Activated CD8-positive, alpha-beta memory T cell treated with anti-CD3 and anti-CD28 coated beads for 36 hours (primary cell): ENCODE measurements around the gene NAGK. TPM values are rescaled to one million over a fixed set of nuclear protein-coding genes. Genes with fewer than 3 reads are reported as not detected.
"Not testable (repeated sequence)": the region's sequence is repeated elsewhere in the genome, so short reads cannot be mapped to it uniquely, and the experiment has no call there.

Experiments used
- CTCF ChIA-PET: fragments of 350-600 bp; sonication (Branson Sonifier 250); formaldehyde crosslinking; loops from one replicate; lab custom pipeline; 2021; ENCODE audit warnings: antibody characterized with exemption; lab: Charles Lee
- POLR2A ChIA-PET: fragments of 350-600 bp; sonication (Branson Sonifier 250); formaldehyde crosslinking; loops from one replicate; lab custom pipeline; 2021; ENCODE audit warnings: antibody characterized with exemption; lab: Charles Lee
- total RNA-seq, 2 experiments: library from RNA; stranded (reverse); gene quantifications; one replicate each; pipeline ENCODE4 v1.2.3, GENCODE V29; 2021

The NAGK gene
- 10 to 100 TPM; 58.9 to 67.9 TPM for total RNA-seq

DNA sequence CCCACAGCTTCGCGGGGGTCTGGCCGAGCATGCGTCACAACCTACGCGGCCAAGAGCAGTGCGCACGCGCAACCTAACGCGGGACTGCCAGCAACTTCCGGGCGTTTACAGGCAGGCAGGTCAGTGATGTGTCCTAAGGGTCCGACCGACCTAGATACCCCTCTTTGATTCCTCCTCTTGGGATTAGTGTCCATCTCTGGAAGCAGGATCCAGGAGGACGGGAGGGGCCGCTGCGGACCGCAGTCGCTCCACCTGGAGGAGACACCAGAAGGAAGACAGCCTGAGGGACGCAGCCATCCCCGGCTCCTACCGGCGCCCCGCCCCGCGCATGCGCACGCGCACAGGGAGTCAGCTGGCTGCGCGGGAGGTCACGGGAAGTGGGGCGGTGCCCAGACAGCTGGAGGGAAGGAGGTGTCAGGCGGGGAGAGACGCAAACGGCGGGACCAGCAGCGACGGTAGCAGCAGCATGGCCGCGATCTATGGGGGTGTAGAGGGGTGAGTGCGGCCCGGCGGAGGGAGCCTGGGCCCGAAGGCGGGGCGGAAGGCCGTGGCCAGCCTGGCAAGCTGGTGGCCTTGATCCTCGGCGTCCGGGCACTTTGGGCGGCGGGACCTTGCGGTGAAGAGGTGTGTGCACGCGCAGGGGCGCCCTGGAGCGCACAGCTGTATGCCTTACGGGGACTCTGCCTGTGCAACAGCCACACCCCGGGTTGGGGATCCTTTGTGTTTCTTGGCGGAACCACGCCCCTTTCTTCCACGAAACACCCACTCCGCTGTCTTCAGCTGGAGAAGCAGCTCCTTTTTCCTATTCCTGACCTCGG lies at the start of gene NAGK:
Gene NAGK (plus strand): TSS at position 431 of the 818 bp plus-strand sequence. CDS start 36 bp downstream, at position 467.
- ChIA-PET CTCF (interaction anchor here (1.3 kb wide), 1 partner anchor 62 kb away, joined by 6 read pairs; the partner anchor contains the start of genes MCEE and MPHOSPH10), POLR2A (interaction anchor here (0.7 to 2.1 kb wide), 2 partner anchors 62 to 263 kb away, joined by 3 to 12 read pairs; partner anchors contain the start of genes MCEE, MPHOSPH10 and ZNF638)

DNA sequence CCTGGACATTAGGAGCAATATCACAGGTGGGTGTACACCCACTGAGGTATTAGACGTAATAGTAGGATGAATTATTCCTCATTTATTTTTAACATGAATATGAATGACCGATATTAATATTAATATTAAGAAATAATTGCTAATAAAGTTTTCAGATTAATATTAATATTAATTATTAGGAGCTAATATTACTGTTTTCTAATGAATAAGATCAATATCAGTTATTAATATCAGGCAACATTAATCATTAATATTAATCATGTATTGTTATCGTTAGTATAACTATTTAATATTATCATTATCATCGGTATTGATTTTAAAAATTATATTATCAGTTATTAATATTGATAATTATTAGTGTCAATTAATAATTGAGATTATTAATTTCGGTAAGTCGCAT lies 48.5 kb upstream of the NAGK start:
- POLR2A ChIA-PET, CTCF ChIA-PET: not testable (repeated sequence)

GRCh38 chr2:71021394-71021793 lies 47.1 kb upstream of the NAGK start:
- CTCF ChIA-PET: interaction anchor here (1.2 kb wide), 1 partner anchor 20 kb away, joined by 3 read pairs; no protein-coding TSS in a partner anchor

DNA sequence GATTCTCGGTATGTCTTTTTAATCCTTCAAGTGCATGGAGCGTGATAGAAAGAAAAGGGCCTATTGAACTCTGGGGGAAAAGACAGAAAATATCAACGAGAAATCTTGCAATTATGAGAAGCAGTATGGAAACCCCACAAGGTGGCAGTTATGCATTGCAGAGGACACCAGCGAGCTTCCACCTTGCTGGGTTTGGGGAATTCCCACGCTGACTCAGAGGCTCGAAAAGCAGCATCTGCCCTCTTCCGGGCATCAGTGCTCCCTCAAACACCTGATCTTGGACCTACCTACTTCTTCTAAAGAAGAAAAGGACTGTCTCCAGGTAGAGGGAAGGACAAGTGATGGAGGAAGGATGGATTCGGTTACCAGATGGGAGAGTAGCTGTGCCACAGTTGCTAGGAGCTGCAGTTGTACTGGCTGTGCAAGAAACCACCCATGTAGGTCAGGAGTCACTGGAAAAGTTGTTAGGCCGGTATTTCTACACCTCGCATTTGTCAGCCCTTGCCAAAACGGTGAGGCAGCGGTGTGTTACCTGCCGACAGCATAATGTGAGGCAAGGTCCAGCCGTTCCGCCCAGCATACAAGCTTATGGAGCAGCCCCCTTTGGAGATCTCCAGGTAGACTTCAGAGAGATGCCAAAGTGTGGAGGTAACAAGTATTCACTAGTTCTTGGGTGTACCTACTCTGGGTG lies 44.8 kb upstream of the NAGK start:
- CTCF ChIA-PET, POLR2A ChIA-PET: not testable (repeated sequence)

More at GRCh38 chr2:71021394-71021793, 47.1 kb upstream of the NAGK start:
- POLR2A ChIA-PET: not testable (repeated sequence)

DNA sequence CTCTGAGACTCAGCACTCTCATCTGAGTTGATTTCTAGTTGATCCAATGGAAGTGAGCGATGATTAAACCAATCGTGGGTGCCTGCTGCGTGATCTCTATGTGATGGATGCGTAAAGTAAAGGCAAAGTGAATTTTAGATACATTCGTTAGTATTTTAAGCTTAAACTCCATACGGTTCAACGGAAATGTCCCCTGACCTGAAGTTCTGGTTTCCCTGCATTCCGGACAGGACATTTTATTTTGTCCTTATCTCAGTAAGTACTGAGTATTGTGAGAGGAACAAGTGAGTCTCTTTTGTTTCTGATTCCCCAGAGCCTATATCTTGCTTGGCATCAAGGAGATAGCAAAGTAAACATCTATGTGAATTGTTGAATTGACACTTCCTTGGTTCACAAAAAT lies 32.2 kb upstream of the NAGK start:
- CTCF ChIA-PET, POLR2A ChIA-PET: not testable (repeated sequence)

GRCh38 chr2:71042287-71042686 lies 26.2 kb upstream of the NAGK start:
- ChIA-PET POLR2A (no interaction called here), CTCF (no interaction called here)

DNA sequence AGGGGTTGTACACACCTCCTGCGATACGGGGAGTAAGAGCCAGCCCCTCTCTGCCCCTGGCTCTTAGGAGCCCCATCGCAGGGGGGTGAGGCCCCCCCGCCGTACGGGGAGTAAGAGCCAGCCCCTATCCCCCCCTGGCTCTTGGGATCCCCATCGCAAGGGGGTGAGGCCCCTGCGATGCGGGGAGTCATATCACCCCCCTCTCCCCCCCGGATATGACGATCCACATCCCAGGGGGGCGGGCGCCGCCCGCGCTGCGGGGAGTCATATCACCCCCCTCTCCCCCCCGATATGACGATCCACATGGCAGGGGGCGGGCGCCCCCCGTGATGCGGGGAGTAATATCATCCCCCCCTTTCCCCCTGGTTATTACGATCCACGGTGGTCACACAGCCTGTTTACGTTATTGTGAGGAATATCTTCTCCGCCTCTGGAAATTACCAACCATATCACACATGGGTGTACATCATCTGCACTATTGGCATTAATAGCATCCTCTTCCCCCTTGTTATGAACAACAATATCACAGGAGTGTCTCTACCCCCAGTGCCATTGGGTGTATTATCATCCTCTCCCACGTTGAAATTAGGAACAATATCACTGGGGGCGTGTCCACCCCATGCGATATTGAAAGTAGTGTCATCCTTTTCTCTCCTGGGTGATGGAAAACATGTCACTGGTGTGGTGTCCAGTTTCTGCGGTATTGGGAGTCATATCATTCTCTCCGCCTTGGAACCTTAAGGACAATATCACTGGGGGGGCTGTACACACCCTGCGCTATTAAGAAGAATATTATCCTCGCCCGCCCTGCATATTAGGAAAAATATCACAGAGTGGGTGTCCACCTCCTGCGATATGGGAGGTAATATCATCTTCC lies 24.7 kb upstream of the NAGK start:
- POLR2A ChIA-PET: no interaction called here
- CTCF ChIA-PET: no interaction called here

DNA sequence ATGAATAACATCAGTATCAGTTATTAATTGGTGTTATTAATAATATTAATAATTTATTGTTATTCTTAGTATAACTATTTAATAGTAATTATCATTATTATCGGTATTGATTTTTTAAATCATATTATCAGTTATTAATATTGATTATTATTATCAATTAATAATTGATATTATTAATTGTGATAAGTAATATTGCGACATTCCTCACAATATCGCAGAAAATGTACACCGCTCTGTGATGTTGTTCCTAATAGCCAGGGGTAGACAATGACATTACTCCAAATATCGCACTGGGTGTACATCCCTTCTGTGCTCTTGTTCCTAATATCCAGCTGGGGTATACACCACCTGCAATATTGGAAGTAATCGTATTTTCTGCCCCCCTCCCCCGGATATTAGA lies 23.3 kb upstream of the NAGK start:
- ChIA-PET POLR2A (no interaction called here), CTCF (no interaction called here)

DNA sequence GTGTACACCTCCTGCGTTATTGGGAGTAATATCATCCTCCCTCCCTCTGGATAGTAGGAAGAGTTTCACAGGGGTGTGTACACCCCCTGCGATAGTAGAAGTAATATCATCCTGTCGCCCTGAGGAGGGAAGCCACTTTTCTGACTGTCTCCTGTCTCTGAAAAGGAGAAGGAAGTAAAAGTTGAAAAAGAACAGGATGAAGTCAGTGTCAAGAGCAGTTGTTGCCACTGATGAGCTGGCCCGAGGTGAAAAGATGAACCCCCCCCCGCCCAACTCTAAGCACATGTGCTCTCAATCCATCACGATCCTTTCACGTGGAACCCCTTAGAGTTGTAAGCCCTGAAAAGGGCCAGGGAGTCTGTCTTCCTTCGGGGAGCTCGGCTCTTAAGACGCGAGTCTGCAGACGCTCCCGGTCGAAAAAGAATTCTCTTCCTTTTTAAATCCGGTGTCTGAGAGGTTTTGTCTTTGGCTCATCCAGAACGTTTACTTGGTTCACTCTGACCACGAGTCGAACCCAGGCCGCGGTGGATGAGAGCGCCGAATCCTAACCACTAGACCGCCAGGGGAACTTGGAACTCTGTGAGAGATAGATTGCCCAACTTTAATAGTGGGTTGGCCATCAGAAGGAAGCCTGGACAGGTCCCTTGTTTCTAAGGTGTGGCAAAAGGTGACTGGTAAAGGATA lies 22.4 kb upstream of the NAGK start:
- CTCF ChIA-PET: no interaction called here

GRCh38 chr2:71048096-71048495 lies 20.4 kb upstream of the NAGK start:
- POLR2A ChIA-PET: no interaction called here
- CTCF ChIA-PET: no interaction called here

More for the DNA sequence above, 22.4 kb upstream of the NAGK start:
- POLR2A ChIA-PET: interaction anchor here (0.6 kb wide), 1 partner anchor 60 kb away, joined by 3 read pairs; no protein-coding TSS in a partner anchor

DNA sequence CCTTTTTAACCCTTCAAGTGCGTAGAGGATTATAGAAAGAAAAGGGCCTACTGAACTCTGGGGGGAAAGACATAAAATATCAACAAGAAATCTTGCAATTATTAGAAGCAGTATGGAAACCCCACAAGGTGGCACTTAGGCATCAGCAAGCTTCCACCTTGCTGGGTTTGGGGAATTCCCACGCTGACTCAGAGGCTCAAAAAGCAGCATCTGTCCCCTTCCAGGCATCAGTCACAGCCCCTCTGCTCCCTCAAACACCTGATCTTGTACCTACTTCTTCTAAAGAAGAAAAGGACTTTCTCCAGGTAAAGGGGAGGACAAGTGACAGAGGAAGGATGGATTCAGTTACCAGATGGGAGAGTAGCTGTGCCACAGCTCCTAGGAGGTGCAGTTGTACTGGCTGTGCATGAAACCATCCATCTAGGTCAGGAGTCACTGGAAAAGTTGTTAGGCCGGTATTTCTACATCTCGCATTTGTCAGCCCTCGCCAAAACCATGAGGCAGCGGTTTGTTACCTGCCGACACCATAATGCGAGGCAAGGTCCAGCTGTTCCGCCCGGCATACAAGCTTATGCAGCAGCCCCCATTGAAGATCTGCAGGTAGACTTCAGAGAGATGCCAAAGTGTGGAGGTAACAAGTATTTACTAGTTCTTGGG lies 18.6 kb upstream of the NAGK start:
- POLR2A ChIA-PET, CTCF ChIA-PET: not testable (repeated sequence)

DNA sequence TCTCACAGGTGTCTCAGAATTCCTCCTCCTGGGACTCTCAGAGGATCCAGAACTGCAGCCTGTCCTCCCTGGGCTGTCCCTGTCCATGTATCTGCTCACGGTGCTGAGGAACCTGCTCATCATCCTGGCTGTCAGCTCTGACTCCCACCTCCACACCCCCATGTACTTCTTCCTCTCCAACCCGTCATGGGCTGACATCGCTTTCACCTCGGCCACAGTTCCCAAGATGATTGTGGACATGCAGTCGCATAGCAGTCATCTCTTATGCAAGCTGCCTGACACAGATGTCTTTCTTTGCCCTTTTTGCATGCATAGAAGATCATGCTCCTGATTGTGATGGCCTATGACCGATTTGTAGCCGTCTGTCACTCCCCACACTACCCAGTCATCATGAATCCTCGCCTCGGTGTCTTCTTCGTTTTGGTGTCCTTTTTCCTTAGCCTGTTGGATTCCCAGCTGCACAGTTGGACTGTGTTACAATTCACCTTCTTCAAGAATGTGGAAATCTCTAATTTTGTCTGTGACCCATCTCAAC lies 13.2 kb upstream of the NAGK start:
- CTCF ChIA-PET, POLR2A ChIA-PET: not testable (repeated sequence)

DNA sequence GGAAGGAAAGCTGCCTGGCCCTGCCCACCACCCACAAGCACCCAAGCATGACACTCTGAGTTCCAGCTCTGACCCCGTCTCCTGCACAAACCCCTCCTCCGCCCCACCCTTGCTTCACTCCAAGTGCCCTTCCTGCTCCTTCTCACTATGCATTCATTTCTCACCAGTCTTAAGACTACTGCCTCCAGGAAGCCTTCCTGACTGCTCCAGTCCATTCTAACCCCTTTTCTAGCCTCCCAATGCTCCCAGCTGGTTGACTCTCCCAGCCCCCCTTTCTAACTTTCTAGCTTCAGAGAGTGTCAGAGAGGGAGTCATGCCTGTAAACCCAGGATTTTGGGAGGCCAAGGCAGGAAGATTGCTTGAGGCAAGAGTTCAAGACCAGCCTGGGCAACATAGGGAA lies 8.2 kb upstream of the NAGK start:
- POLR2A ChIA-PET: no interaction called here
- CTCF ChIA-PET: interaction anchor here (0.6 kb wide), 1 partner anchor 755 kb away, joined by 3 read pairs; no protein-coding TSS in a partner anchor

- ChIA-PET CTCF (interaction anchor here (0.6 kb wide), 1 partner anchor 755 kb away, joined by 3 read pairs; no protein-coding TSS in a partner anchor), POLR2A (interaction anchor here (0.5 kb wide), 1 partner anchor 238 kb away, joined by 3 read pairs; no protein-coding TSS in a partner anchor)
Measured at GRCh38 chr2:71060871-71061270, 7.6 kb upstream of the NAGK start.

GRCh38 chr2:71063216-71063615 lies 5.2 kb upstream of the NAGK start:
- CTCF ChIA-PET: no interaction called here

DNA sequence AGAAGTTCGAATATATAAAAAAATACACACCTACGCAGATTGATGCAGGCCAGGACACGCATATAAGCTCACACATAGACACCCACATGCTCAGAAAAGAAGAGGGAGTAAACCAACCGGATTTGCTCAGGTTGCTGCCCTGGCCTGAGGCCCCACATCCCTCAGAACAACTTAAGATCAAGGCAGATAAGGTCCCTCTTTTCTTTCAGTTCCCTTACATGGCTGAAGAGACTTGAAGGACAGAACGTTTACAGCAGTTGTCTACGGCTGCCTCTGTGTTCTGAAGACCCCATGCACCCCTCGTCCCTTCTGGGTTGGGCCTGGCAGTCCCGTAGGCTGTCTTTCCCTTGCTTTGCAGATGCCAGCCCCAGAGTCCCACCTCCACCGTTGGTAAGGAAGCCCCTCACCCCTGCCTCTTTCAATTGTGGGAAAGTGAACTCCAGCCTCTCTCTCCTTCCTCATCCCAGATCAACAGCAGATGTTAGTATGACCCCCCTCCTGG lies 4.3 kb upstream of the NAGK start:
- POLR2A ChIA-PET: no interaction called here
- CTCF ChIA-PET: no interaction called here

More at GRCh38 chr2:71063216-71063615, 5.2 kb upstream of the NAGK start:
- POLR2A ChIA-PET: no interaction called here

GRCh38 chr2:71064754-71065621 lies 3.5 kb upstream of the NAGK start:
- CTCF ChIA-PET: interaction anchor here (1.2 kb wide), 1 partner anchor 63 kb away, joined by 3 read pairs; no protein-coding TSS in a partner anchor
- POLR2A ChIA-PET: no interaction called here
